DMS 273 (cell line): ENCODE results near the gene SLC25A24.
"Not testable (repeated sequence)": the region's sequence is repeated elsewhere in the genome, so short reads cannot be mapped to it uniquely, and the experiment has no call there.

Experiments used
- DNase-seq: peaks from one replicate; lab custom pipeline; 2025; ENCODE audit not compliant: unreplicated experiment; lab: John Stamatoyannopoulos, UW

SLC25A24 gene

GRCh38 chr1:108199201-108199691, 897 bp downstream of the SLC25A24 start:
- peak; percentile 42 for DNase-seq

DNA sequence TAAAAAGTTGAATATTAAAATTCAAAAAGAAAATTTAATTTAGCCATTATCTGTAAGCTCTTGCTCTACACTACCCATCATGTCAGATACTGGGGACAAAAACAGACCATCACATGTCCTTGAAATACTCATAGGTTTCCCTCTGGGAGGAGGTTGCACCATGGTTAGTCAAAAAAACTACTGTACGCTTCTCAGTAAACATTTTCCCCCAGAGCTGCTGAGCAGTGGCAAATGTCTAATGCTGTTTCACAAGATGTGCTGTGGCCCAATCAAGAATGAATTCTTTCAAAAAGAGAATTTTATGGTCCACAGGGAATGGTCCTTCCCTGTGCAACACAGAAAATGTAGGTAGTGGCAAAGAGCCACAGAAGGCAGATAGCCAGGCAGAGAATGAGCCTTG, 6.1 kb downstream of the SLC25A24 start:
- no peak for DNase-seq

DNA sequence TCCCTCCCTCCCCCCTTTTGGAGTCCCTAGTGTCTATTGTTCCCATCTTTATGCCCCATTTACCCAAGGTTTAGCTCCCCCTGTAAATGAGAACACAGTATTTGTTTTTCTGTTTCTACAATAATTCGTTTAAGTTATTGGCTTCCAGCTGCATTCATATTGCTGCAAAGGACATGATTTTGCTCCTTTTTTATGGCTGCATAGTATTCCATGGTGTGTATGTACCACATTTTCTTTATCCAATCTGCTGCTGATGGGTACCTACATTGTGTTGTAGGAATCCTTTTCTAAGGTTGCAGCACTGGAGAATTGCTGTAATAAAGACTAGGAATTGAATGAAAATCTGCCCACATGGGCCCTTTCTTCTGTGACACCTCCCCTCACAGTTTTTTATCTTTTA, 6.8 kb downstream of the SLC25A24 start:
- DNase-seq: no peak

DNA sequence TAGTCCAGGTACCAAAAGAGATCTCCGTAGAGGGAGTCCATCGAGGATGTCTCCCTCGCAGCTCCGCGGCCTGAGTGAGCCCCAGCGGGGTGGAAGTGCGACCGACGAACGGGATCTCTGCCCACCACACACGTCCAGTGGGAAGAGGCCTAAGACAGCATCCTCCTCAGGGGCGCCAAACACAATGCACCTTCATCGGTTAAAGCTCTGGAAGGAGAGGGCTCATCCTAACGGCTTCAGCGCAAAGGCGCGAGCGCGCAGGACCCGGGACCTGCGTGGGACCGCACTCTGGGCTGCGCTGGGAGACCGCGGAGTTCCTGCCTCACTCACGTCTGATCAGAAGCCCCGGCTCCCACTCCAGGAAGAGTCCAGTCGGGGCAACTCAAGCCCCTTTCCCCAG, 7.6 kb downstream of the SLC25A24 start:
- DNase-seq: no peak

GRCh38 chr1:108190686-108191416, 9.3 kb downstream of the SLC25A24 start:
- DNase-seq: no peak

DNA sequence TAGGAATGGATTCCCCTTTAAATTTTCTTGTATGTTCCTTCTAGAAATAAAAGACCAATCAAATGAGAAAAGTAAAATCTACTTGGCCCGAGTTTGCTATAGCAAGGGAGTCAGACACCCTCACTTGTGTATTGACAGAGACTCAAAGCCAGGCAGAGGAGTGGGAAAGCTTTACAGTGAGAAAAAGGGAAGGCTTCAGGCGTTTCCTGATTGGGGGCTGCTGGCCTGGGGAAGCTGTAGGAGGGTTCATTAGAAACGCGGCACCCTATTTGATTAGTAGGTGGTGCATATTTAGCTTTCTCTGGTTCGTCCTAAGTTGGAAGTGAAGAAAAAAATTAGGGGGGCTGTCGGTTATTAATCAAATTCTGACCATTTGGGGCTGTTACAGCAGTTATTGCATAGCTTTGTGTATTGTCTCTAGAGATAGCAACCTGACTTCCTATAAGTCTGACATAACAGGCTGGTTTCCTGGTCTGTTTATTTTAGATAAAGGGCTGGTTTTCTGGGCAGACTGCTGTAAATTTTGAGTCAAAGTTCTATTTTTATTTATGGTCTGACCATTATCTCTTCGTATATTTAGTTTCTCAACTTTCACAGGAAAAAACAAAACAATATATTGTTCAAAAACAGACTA, 10.0 kb downstream of the SLC25A24 start:
- DNase-seq: no peak

DNA sequence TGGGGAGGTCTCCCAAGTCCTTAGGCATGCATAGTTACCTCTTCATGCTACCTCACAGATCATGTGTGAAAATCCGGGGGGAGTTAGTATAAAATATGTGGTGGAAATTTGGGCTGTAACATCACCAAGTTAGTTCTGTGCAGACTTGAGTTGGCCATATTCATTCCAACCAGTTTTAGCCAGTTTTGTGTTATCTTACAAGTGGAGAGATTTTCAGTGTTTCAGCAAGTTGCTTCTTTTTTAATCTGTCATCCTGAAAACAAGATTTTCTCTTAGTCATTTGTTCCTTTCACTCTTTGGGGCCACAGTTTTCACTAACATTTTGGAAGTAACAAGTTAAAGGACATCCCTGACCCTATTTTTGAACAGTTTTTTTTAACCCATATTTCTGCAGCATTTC, 11.3 kb downstream of the SLC25A24 start:
- no peak for DNase-seq

- no peak for DNase-seq
These were observed 17.0 kb downstream of the SLC25A24 start for GRCh38 chr1:108182959-108183700.

- no peak for DNase-seq
These were observed 21.1 kb downstream of the SLC25A24 start for GRCh38 chr1:108179018-108179417.

GRCh38 chr1:108162409-108162808, 37.7 kb downstream of the SLC25A24 start:
- DNase-seq: not testable (repeated sequence)

GRCh38 chr1:108159951-108160350, 40.2 kb downstream of the SLC25A24 start:
- DNase-seq: not testable (repeated sequence)

DNA sequence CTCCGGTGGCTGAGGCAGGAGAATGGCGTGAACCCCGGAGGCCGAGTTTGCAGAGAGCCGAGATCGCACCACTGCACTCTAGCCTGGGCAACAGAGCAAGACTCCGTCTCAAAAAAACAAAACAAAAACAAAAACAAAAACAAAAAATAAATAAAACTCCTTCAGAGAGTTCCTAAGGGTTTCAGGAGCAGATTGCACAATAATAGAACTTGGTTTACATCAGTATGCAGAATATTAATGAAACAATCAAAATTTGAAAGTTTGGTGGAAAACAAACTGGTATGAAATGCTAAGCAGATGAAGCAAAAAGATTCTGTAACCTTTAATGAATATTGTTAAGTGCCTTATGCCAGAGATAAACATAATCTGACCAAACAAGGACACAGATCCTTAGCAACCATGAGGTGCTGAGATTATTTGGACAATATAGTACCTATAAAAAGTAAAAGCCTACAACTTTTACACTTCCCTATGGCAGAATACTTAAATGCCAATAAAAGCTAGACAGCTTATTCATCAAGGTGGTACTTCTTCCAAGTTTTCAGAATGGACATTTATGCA, 41.2 kb downstream of the SLC25A24 start:
- DNase-seq: no peak

DNA sequence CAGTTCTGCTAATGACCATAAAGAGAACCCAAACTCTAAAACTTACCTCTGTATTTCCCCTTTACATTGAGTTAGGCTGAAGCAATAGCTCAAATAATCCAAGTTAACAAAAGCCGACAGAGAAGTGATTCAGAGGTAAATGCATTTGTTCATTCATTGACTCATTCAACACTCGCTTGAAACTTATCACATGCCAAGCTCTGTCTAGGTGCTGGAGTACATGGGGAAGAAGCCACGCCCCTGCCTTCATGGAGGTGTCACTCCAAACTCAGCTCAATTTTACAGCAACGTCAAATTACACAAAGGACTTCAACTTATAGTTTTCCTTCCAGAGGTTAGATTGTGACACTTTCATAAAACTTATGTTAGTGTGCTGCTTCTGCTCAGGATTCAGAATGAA, 45.8 kb downstream of the SLC25A24 start:
- DNase-seq: no peak

DNA sequence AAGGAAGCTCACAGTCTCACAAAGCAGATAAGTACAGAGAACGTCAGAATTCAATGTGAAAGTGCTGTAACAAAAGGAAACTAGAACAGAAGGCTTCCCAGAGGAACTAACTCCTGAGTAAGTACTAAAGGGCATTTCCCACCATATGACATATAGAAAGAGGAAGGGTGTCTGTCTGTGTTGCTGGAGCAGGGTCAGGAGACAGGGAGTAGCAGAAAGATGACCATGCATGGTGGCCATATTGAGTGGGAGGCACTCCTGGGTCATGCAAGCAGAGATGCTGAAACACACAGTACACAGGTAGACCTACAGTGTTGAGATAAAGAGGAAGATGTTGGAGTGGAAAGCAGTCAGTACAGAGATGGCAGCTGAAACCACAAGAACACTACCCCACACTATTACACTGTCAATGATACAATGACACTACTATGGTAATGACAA, 47.3 kb downstream of the SLC25A24 start:
- DNase-seq: no peak

DNA sequence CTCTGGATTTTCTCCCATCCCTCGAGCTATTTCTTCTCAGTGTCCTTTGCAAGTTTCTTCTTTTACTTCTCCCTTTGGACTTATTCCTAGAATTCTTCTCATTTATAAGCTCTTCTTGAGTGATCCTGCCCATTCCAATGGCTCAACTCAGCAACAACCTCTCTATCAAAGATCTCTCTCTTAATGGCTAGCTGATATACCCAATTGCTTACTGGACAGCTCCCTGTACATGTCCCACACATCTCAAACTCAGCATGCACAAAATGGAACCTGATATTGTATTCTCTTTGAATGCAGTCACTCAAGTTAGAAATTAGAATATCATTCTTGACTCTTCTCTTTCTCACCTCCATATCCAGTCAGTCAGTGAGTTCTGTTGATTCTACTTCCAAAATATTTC, 48.6 kb downstream of the SLC25A24 start:
- no peak for DNase-seq

DNA sequence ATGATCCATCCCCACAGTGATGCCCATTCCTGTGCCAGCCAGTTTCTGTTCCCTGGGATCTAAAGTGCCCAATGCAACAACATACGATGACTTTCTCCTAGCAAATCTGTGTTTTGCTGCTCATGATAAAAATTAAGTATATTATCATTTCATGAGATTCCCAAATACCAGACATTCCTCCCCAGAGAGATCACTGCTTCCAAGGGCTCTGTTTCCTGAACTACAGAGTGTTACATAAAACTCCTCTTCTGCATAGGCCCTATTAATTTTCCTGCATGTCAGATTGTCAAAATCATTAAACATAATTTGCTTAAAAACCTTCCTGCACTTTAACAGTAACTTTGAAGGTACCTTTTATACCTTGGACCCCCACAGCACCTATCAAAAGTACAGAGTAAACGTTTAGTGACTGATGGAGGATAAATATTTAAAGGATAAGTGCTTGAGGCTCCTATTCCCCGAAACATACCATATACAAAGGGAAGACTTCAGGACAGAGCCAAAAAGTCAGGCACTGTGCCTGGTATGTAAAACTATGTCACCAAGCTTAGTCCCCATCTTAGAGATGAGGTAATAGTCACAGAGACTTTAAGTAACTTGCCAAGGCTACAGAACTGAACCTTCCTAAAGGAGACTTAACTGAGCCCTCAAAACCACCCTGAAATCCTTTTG, 50.2 kb downstream of the SLC25A24 start:
- DNase-seq: no peak

DNA sequence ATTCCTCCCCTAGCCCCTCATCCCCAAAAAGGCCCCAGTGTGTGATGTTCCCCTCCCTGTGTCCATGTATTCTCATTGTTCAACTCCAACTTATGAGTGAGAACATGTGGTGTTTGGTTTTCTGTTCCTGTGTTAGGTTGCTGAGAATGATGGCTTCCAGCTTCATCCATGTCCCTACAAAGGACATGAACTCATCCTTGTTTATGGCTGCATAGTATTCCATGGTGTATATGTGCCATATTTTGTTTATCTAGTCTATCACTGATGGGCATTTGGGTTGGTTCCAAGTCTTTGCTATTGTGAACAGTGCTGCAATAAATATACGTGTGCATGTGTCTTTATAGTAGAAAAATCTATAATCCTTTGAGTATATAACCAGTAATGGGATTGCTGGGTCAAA, 55.6 kb downstream of the SLC25A24 start:
- DNase-seq: not testable (repeated sequence)

DNA sequence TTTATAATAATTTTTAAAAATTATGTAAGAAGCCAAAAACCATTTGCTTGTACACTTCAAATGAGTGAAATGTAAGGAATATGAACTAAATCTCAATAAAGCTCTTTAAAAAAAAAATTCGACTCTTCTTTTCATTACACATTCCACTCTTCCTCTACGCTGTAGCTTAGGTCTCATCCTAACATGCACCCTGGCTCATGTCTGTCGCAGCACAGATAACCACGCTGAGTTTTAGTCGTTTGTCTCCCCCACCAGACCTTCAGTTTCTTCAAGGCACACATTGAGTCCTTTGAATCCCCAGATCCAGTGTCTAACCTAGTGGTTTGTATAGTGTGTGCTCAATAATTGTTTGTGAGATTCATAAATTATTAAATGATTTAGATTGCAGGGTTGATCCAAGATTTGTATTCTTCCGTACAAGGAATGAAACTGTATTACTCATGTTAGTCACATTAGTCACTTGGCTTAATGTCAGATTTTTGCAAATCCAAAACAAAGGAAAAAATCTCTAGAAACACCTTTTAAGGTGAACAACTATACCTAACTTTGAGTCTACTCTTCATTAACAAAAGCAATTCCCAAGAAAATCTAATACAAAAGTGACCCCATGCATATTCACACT, 57.3 kb downstream of the SLC25A24 start:
- DNase-seq: no peak

DNA sequence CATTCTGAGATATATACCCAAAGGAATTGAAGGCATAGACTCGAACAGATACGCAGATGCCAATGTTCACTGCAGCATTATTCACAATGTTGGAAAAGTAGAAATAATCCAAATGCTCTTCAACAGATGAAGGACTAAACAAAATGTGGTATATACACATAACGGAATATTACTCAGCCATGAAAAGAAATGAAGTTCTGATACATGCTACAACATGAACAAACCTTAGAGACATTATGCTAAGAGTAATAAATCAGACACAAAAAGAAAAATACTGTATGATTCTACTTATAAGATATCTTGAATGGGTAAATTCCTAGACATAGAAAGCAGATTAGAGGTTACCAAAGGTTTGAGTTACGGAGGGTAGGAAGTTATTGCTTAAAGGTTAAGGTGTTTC, 57.9 kb downstream of the SLC25A24 start:
- no peak for DNase-seq

DNA sequence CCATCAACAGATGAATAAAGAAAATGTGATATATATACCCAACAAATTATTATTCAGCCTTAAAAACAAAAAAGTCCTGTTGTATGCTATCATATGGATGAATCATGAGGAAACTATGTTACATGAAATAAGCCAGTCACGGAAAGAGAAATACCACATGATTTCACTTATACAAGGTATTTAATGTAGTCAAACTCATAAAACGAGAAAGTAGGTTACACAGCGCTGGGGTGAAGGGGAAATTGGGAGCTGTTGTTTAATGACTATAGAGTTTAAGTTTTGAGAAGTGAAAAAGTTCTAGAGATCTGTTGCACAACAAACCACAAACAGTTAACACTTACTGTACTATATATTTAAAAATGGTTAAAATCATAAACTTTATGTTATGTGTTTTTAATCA, 58.5 kb downstream of the SLC25A24 start:
- no peak for DNase-seq

DNA sequence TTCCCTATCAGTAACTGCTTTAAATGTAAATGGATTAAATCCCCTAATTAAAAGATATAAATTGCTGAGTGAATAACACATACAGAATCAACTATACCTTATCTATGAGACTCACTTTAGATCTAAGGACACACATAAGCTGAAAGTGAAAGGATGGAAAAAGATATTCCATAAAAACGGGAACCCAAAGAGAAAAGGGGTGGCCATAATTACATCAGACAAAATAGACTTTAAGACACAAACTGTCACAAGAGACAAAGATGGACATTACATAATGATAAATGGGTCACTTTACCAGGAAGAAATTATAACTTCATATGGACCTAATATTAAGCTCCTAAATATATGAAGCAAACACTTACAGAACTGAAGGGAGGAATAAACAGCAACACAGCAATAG, 59.2 kb downstream of the SLC25A24 start:
- DNase-seq: no peak
